ENCODE measurements around the gene SLC1A4.
A peak's percentile ranks its signal among the peaks of the same experiment; 100 is the strongest.

Gene SLC1A4

GRCh38 chr2:65061146-65061909 is 72.1 kb downstream of the SLC1A4 start:
- H3K9me3 ChIP-seq, result no peaks in the 10 kb centered on the region
- no peak overlapping the region for H3K4me3 ChIP-seq (ENCODE audit: low read depth, low read length)
- H3K27me3 ChIP-seq, result no peaks in the 10 kb centered on the region
- DNase-seq, result no peak
- TF ChIP-seq CTCF (IDR thresholded peaks at IDR 0.05; ENCODE audit: low read depth, low read length), result no peak
- no peaks in the 10 kb centered on the region for H3K4me1 ChIP-seq
- 0 out of 2 replicates have a peak, but pooled peaks cover 3% of the 10 kb centered on the region for H3K36me3 ChIP-seq

- TF ChIP-seq CTCF (IDR thresholded peaks at IDR 0.05; ENCODE audit: low read depth, low read length), result no peak
- no peaks in the 10 kb centered on the region for H3K27me3 ChIP-seq
- no peaks in the 10 kb centered on the region for H3K4me1 ChIP-seq
- no peaks in the 10 kb centered on the region for H3K9me3 ChIP-seq
- H3K4me3 ChIP-seq (ENCODE audit: low read depth, low read length), result no peak overlapping the region
- DNase-seq, result no peak
- H3K36me3 ChIP-seq, result no peaks in the 10 kb centered on the region
Measured at GRCh38 chr2:65061910-65062339, 72.7 kb downstream of the SLC1A4 start.

DNA sequence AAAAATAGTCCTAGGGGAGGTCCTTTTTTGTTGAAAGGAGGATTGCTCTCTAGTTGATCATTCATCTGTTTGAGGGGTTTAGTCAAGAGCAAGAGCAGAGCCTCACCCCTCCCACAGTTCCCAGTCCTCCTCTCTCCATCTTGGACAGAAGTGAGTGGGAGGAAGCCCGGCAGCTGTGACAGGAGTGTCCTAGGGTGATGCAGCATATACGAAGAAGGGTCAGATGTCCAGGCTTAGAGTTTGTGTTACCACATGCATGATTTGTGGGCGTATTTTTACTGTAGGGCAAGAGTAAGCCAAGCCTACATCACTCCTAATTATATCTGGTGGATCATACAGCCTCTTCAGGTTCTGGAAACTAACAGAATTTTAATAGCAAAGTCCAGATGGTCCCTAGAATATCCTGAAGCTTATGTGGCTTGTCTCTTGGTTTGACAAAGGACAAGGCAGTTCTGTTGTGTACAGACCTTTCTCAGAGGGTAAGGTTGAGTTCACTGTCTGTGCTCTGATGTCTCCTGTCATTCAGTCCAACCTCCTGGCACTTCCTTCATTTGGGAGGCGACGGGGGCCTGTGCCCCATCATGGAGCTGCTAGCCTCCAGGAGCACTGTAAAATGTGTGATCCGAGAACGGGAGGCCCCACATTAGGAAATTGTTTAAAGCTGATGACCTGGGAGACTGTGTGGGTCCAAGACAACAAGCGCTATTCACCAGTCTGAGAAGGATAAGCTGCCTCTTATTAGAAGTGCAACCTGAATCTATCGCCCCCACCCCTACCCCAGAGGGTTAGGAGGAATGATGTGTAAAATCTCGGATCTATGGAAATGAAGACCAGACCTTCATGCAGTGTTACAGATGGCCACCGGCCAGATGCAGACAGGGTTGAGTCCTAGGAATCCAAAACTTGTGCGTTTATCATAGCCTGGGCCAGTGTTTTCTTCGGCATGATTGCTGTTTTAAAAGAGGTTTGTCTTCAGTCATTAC is 73.9 kb downstream of the SLC1A4 start:
- Histone ChIP-seq H3K36me3 (no peaks in the 10 kb centered on the region), H3K4me1 (no peaks in the 10 kb centered on the region), H3K27me3 (no peaks in the 10 kb centered on the region), H3K4me3 (ENCODE audit: low read depth, low read length) (no peak overlapping the region), H3K9me3 (no peaks in the 10 kb centered on the region)
- TF ChIP-seq CTCF (IDR thresholded peaks at IDR 0.05; ENCODE audit: low read depth, low read length), result no peak
- DNase-seq, result no peak

- Histone ChIP-seq H3K36me3 (no peaks in the 10 kb centered on the region; the same call in 1 of the 2 replicates), H3K9me3 (no peaks in the 10 kb centered on the region), H3K4me1 (no peaks in the 10 kb centered on the region), H3K27me3 (no peaks in the 10 kb centered on the region), H3K4me3 (ENCODE audit: low read depth, low read length) (no peak overlapping the region)
- DNase-seq, result peak; percentile 30
- TF ChIP-seq CTCF (IDR thresholded peaks at IDR 0.05; ENCODE audit: low read depth, low read length), result peak; percentile 43
Measured at GRCh38 chr2:65064728-65065552, 75.7 kb downstream of the SLC1A4 start.

DNA sequence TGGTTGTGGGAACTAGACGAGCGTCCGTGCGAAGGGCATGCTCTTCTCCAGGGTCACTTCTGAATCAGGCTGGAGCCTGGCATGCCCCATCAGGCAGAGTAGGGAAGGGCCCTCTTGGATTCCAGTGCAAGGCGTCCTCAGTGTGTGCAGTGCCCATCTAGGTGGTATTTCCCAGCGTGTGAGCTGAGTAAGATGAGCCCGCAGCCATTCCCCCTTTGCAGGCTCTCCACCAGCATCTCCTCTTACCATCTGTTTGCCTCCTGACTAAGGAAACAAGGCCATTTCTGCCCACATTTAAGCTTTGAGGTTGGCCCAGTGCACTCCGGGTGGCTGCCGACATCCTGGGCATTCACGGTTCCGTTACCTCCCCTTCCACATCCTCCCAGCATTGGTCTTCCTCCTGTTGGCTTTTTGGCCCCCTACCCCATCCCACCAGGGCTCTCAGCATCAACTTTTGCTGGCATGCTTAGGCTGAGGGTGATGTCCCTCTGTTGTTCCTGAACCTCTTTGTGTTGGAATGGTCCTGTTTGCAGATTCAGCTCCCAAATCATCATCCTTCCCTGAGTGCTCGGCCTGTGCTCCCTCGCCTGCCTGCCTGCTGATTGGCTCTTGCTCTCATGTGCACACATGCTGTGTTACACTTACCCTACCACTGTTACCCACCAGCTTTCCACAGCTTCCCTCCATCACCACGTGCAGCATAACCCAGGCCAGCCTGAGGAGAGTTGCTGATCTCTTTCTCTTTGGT is 78.8 kb downstream of the SLC1A4 start:
- no peak for TF ChIP-seq CTCF (IDR thresholded peaks at IDR 0.05; ENCODE audit: low read depth, low read length)
- Histone ChIP-seq H3K27me3 (no peaks in the 10 kb centered on the region), H3K36me3 (peaks cover 15% of the 10 kb centered on the region), H3K4me3 (ENCODE audit: low read depth, low read length) (no peak overlapping the region), H3K9me3 (no peaks in the 10 kb centered on the region), H3K4me1 (no peaks in the 10 kb centered on the region; the same call in 1 of the 2 replicates)
- no peak for DNase-seq
